AG09319 (cell line): ENCODE measurements around the gene AURKB.
"Not testable (repeated sequence)": the region's sequence is repeated elsewhere in the genome, so short reads cannot be mapped to it uniquely, and the experiment has no call there.

Source experiments
- DNase-seq: peaks from one replicate; pipeline ENCODE4 v3.0.0-alpha.2; 2010; ENCODE audit warnings: low read depth; ENCODE audit errors: extremely low read depth
- TF ChIP-seq, protein P1 (sequence below): IDR thresholded peaks from 2 replicates; pipeline ENCODE4 v1.5.1; 2011; ENCODE audit warnings: low read depth, mild to moderate bottlenecking, inconsistent platforms, low read length, moderate library complexity

AURKB gene

DNA sequence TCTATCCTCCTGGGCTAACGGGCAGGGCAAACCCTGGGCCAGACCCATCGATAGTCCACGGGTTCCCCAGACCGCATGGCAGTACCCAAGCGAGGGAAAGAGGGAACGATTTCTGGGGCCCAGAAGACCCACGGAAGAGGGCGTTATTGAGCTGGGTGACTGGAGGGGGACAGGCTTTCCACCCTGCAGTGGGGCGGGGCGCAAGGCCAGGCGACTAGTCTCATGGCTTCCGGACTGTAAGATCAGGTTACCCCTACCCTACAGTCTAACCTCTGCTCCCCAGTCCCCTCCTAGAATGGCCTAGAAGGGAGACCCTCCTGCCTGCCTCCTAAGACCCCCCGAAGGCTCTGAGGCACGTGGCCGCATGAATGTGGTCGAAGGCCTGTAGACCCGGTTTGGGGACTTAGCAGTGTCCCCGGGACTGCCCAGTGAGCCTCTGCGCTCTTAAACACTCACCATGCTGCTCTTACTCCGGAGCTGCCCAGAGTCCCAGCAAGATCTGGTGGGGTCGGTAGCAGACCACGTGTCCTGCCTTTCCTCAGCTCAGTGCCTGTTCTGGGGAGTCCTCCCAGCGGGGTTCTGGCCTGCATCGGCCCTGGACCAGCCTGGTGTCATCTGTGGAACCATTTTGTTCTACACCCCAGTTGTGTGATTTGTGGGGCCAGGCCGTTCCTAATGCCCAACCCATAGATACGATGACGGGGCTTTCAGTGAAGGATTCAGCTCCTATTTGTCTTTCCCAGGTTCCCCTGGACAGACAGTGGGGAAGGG is 13.2 kb upstream of the AURKB start:
- no peak for DNase-seq
- TF ChIP-seq, protein P1, sequence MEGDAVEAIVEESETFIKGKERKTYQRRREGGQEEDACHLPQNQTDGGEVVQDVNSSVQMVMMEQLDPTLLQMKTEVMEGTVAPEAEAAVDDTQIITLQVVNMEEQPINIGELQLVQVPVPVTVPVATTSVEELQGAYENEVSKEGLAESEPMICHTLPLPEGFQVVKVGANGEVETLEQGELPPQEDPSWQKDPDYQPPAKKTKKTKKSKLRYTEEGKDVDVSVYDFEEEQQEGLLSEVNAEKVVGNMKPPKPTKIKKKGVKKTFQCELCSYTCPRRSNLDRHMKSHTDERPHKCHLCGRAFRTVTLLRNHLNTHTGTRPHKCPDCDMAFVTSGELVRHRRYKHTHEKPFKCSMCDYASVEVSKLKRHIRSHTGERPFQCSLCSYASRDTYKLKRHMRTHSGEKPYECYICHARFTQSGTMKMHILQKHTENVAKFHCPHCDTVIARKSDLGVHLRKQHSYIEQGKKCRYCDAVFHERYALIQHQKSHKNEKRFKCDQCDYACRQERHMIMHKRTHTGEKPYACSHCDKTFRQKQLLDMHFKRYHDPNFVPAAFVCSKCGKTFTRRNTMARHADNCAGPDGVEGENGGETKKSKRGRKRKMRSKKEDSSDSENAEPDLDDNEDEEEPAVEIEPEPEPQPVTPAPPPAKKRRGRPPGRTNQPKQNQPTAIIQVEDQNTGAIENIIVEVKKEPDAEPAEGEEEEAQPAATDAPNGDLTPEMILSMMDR = peak; percentile 33

DNA sequence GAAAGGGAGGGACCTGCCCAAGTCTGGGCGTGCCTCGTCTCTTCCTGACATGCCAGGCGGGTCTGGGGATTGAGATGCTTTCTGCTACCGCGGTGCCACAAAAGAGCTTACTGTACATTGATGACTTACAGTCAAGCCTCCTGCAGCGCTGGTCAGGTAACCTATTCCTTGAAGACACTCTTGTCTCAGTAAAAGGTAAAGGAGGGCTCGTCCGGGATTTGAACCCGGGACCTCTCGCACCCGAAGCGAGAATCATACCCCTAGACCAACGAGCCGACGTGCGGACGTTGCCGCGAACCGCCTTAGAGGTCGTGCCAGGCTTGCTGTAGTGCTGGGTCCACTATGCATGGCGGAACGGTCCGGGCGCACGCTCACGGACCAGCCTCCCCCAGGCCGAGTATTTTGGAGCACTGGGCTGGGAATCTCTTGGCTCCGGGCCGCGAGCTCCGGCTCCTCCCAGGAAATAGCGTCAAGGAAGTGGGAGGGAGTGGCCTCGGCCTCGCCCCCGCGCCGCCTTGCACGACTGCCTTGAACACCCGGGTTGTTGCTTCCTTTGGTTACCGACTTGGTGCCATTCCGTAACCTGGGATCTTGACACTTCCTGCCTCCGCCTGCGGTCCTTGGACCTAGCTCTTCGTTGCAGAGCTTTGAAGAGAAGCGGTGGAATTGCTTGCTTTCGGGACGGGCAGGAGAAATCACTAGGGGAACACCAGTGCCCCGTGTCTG is 12.4 kb upstream of the AURKB start:
- peak; percentile 93 for DNase-seq
- TF ChIP-seq, protein P1 = no peak

DNA sequence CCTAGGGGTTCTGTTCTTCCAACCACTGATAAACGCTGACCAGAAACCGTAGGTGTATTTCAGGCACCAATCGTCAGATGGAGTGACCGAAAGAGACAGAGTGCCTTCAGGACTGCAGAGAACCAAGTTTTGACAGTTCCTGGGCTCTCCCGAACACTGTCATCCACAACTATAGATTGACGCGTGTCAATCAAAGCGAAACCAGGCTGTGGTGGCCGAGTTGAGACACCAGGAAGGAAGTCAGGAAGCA is 11.9 kb upstream of the AURKB start:
- no peak for DNase-seq
- TF ChIP-seq, protein P1 = no peak

DNA sequence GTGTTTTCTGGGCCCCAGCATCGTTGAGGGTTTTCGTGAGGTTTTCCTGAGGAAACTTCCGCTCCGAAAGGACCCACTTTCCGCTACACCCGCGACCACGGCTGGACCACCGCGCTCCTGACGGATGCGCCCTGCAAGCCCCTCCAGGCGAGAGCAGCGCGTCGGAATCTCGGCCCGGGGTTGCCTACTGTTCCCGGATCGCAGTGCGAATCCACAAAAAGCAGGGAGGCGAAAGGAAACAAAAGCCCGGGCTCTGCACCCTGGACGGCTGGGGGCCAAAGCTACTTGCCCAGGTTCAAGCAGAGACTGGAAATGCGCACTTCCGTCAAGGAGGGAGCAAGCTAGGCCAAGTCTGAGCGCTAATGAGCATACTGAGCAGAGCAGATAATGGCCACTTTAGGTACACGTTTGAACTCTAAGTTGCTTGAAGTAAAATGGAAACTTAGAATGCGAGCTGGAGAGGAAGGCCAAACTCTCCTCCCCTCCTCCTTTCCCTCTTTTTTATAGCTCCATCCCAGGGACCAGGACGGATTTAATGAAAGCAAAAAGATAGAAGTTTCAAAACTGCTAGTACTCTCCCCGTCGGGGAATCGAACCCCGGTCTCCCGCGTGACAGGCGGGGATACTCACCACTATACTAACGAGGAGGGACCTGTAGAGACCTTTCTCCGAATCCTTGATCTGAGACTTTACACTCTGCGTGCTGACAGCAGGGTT is 11.4 kb upstream of the AURKB start:
- TF ChIP-seq, protein P1 = no peak
- DNase-seq = peak; percentile 80

DNA sequence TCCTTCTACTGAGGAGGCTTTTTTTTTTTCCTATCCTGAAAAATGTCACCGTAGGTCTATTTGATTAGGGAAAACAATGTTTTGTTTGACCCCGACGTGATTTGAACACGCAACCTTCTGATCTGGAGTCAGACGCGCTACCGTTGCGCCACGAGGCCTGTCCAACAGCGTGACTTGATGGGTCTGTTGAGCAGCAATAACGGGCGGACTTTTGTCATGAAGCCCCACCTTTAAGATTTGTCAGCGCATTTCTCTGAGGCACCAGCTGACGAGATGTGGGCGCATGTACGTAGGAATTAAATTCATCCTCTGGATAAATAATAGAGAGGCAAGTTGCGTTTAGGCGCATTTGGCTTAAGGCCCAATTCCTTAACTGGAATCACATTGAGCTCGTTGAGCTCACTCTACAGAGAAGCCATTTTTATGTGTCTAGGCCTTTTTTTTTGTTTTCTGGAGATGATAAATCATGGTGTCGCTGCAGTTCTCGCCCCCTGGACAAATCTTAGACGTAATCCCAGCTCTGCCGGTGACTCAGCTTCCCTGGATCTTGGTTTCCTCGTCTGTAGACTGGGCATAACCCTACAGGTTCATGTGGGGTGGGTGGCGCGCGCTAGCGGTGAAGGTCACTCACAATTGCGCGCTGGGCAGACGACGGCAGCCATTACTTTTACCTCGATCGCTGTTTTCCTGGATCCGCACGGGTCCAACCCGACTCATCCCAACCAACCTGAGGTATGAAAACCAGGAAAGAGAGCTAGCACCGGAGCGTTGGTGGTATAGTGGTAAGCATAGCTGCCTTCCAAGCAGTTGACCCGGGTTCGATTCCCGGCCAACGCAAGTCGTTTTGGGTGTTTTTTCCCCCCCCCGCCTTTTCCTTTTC is 10.6 kb upstream of the AURKB start:
- peak; percentile 83 for DNase-seq
- TF ChIP-seq, protein P1 = no peak; the same call in 1 of the 2 replicates

DNA sequence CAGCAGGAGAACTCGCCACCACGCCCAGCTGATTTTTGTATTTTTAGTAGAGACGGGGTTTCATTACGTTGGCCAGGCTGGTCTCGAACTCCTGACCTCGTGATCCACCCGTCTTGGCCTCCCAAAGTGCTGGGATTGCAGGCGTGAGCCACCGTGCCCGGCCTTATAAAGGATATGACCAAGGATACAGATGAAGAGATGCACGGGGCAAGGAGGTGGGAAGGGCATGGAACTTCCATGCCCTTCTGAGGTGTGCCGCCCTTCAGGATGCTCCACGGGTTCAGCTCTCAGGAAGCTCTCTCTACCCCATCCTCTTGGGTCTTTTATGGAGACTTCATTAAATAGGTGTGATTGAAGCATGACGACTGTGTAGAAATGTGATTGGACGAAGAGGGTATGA is 3.6 kb upstream of the AURKB start:
- DNase-seq = not testable (repeated sequence)
